HCT116 (cell line): ENCODE data around the gene EFEMP2. TPM values are rescaled to one million over a fixed set of nuclear protein-coding genes. Genes with fewer than 3 reads are reported as not detected.

ENCODE experiments used
- ATAC-seq: fragments of 200-7000 bp; cut with Tn5 transposase; 2 replicates; pipeline ENCODE4 v1.9.1; 2020; ENCODE audit warnings: mild to moderate bottlenecking, moderate library complexity
- BruUV-seq: library from RNA; stranded (reverse); fragments of 400-500 nt; replicated peaks from 2 replicates; lab custom pipeline; 2021; lab: Mats Ljungman, UMichigan
- CTCF ChIA-PET: fragments of 300-600 bp; sonication (Branson Sonifier 250); formaldehyde crosslinking; loops from one replicate; lab custom pipeline; 2021; ENCODE audit warnings: antibody characterized with exemption; lab: Charles Lee
- POLR2A ChIA-PET: fragments of 300-600, 350-600 bp; sonication (Branson Sonifier 250); formaldehyde crosslinking; loops from one replicate; lab custom pipeline; 2021; ENCODE audit warnings: antibody characterized with exemption; lab: Charles Lee
- RAD21 ChIA-PET, 2 experiments: fragments of 300-600 bp; sonication (Branson Sonifier 250); formaldehyde crosslinking; loops; one replicate each; lab custom pipeline; 2023; ENCODE audit warnings: low total read pairs in 2 of 2; ENCODE audit not compliant: uncharacterized antibody in 2 of 2, unreplicated experiment in 2 of 2, low non-redundant PET in 1 of 2; lab: Charles Lee
- DNase-seq: peaks from one replicate; pipeline ENCODE4 v3.0.0-alpha.2; 2010; ENCODE audit warnings: low read depth, low spot score
- H2AFZ ChIP-seq: fragments of 200-600 bp; shearing (Covaris generic), sonication (generic); 2 replicates; pipeline ENCODE4 v1.6.1; 2017; ENCODE audit warnings: low read depth, mixed run types, mixed read lengths, antibody characterized with exemption, low read length; ENCODE audit not compliant: poor library complexity, severe bottlenecking
- H3K27ac ChIP-seq: 2 replicates; pipeline ENCODE4 v1.5.1; 2012; ENCODE audit warnings: low read depth, low read length
- H3K27me3 ChIP-seq: fragments of 200-600 bp; sonication (generic); 2 replicates; pipeline ENCODE4 v1.6.1; 2016; ENCODE audit warnings: mixed run types, low read length, mixed read lengths; ENCODE audit not compliant: insufficient read depth
- H3K36me3 ChIP-seq, 2 experiments: fragments of 200-500 bp in 1 of 2; fragments of 200-600 bp in 1 of 2; sonication (Bioruptor generic) in 1 of 2; sonication (generic) in 1 of 2; 2 replicates each; pipeline versions ENCODE4 v1.5.1 to v1.6.1; 2014 to 2016; ENCODE audit warnings: low read length in 2 of 2, inconsistent platforms in 1 of 2, mixed read lengths in 1 of 2, mixed run types in 1 of 2; ENCODE audit not compliant: insufficient read depth in 2 of 2, control insufficient read depth in 1 of 2
- H3K4me1 ChIP-seq, 2 experiments: fragments of 200-600 bp in 1 of 2; sonication (generic) in 1 of 2; 2 replicates each; pipeline versions ENCODE4 v1.5.1 to v1.6.1; 2012 to 2017; ENCODE audit warnings: low read length in 2 of 2, inconsistent platforms in 1 of 2, mild to moderate bottlenecking in 1 of 2, mixed read lengths in 1 of 2, mixed run types in 1 of 2, moderate library complexity in 1 of 2; ENCODE audit not compliant: insufficient read depth in 2 of 2, control insufficient read depth in 1 of 2
- H3K4me2 ChIP-seq: fragments of 200-600 bp; sonication (generic); 2 replicates; pipeline ENCODE4 v1.6.1; 2017; ENCODE audit warnings: mixed run types, low read length, mixed read lengths
- H3K4me3 ChIP-seq, 2 experiments: fragments of 200-600 bp in 1 of 2; sonication (generic) in 1 of 2; replicated peaks in 1 of 2; 2 replicates each; pipeline ENCODE4 v1.5.1; 2011 to 2016; ENCODE audit warnings: low read length in 2 of 2, control low read depth in 1 of 2, low read depth in 1 of 2, mild to moderate bottlenecking in 1 of 2, mixed read lengths in 1 of 2, mixed run types in 1 of 2
- H3K79me2 ChIP-seq: fragments of 200-600 bp; sonication (generic); 2 replicates; pipeline ENCODE4 v1.6.1; 2017; ENCODE audit warnings: mild to moderate bottlenecking, mixed run types, low read length, moderate library complexity, mixed read lengths; ENCODE audit not compliant: insufficient read depth
- H3K9ac ChIP-seq: fragments of 200-600 bp; sonication (generic); 2 replicates; pipeline ENCODE4 v1.6.1; 2016; ENCODE audit warnings: low read length, mixed read lengths
- H3K9me2 ChIP-seq: fragments of 200-600 bp; sonication (generic), shearing (Covaris generic); 2 replicates; pipeline ENCODE4 v1.6.1; 2017; ENCODE audit warnings: mixed run types, mild to moderate bottlenecking, moderate library complexity; ENCODE audit not compliant: insufficient read depth
- H3K9me3 ChIP-seq, 2 experiments: fragments of 200-500 bp in 1 of 2; fragments of 200-600 bp in 1 of 2; sonication (Bioruptor generic) in 1 of 2; sonication (generic) in 1 of 2; 2 replicates each; pipeline ENCODE4 v1.6.1; 2014 to 2017; ENCODE audit warnings: low read length in 2 of 2, mixed read lengths in 2 of 2, inconsistent platforms in 1 of 2, low read depth in 1 of 2, mild to moderate bottlenecking in 1 of 2, mixed run types in 1 of 2, moderate library complexity in 1 of 2; ENCODE audit not compliant: control insufficient read depth in 1 of 2, insufficient read depth in 1 of 2
- H4K20me1 ChIP-seq: fragments of 200-600 bp; sonication (generic), shearing (Covaris generic); 2 replicates; pipeline ENCODE4 v1.6.1; 2017; ENCODE audit warnings: mixed run types, mild to moderate bottlenecking, moderate library complexity; ENCODE audit not compliant: insufficient read depth
- CEBPB ChIP-seq: IDR thresholded peaks from 2 replicates; pipeline ENCODE4 v1.6.1; 2012; ENCODE audit warnings: low read depth
- CTCF ChIP-seq, 3 experiments: fragments of 200-600 bp in 1 of 3; sonication (generic) in 1 of 3; IDR thresholded peaks in 2 of 3; conservative IDR thresholded peaks in 1 of 3; 2 replicates each; pipeline ENCODE4 v1.5.1; 2012 to 2017; ENCODE audit warnings: low read depth in 2 of 3, low read length in 2 of 3, antibody characterized with exemption in 1 of 3, borderline replicate concordance in 1 of 3, control low read depth in 1 of 3, mild to moderate bottlenecking in 1 of 3, mixed read lengths in 1 of 3, mixed run types in 1 of 3, moderate library complexity in 1 of 3; ENCODE audit not compliant: insufficient read depth in 1 of 3
- ELF1 ChIP-seq: IDR thresholded peaks from 2 replicates; pipeline ENCODE4 v1.6.1; 2012; ENCODE audit warnings: low read depth, borderline replicate concordance
- EZH2phosphoT487 ChIP-seq: fragments of 200-600 bp; IDR thresholded peaks from 2 replicates; pipeline ENCODE4 v1.6.1; 2018; ENCODE audit warnings: antibody characterized with exemption, borderline replicate concordance
- JUND ChIP-seq: IDR thresholded peaks from 2 replicates; pipeline ENCODE4 v1.6.1; 2012
- POLR2A ChIP-seq: IDR thresholded peaks from 2 replicates; pipeline ENCODE4 v1.7.0; 2011; ENCODE audit warnings: borderline replicate concordance; ENCODE audit not compliant: insufficient read depth, insufficient read length; ENCODE audit errors: extremely low read depth
- POLR2AphosphoS5 ChIP-seq: IDR thresholded peaks from 2 replicates; pipeline ENCODE4 v1.6.1; 2011; ENCODE audit warnings: mild to moderate bottlenecking, low read depth, low read length, moderate library complexity
- SIN3A ChIP-seq: IDR thresholded peaks from 2 replicates; pipeline ENCODE4 v1.6.1; 2012; ENCODE audit warnings: low read depth
- SP1 ChIP-seq: IDR thresholded peaks from 2 replicates; pipeline ENCODE4 v1.6.1; 2012; ENCODE audit warnings: low read depth
- SRF ChIP-seq: IDR thresholded peaks from 2 replicates; pipeline ENCODE4 v1.6.1; 2012; ENCODE audit warnings: low read depth
- TCF7L2 ChIP-seq: IDR thresholded peaks from 2 replicates; pipeline ENCODE4 v1.7.0; 2011; ENCODE audit warnings: borderline replicate concordance, inconsistent platforms; ENCODE audit not compliant: insufficient read depth, insufficient read length; ENCODE audit errors: extremely low read depth
- YY1 ChIP-seq: IDR thresholded peaks from 2 replicates; pipeline ENCODE4 v1.6.1; 2011; ENCODE audit warnings: low read length, low read depth, moderate library complexity, mild to moderate bottlenecking; ENCODE audit not compliant: insufficient replicate concordance; ENCODE audit errors: extremely low read depth
- ZNF274 ChIP-seq: fragments of 200-500 bp; sonication (Bioruptor generic); IDR thresholded peaks from 2 replicates; pipeline ENCODE4 v1.6.1; 2014; ENCODE audit warnings: mild to moderate bottlenecking, low read depth, low read length, inconsistent platforms
- intact Hi-C: fragments of 100-400 bp; cut with micrococcal nuclease; formaldehyde crosslinking; loops from 2 replicates; pipeline ENCODE4 v1.10.0; 2022
- total RNA-seq: library from RNA; stranded (reverse); gene quantifications from one replicate; pipeline ENCODE4 v1.2.1, GENCODE V29; 2021; ENCODE audit not compliant: unreplicated experiment
- TF ChIP-seq, protein P1 (sequence below): IDR thresholded peaks from 2 replicates; pipeline ENCODE4 v1.6.1; 2012

The EFEMP2 gene
- total RNA-seq, 1 experiment from 2014 or later: 8.4 TPM

- Histone ChIP-seq H4K20me1 (no peaks in the 10 kb centered on the region), H3K27ac (peak overlapping the region; percentile 95), H2AFZ (no peak overlapping the region), H3K4me3 (peak overlapping the region; percentile 86 to 95), H3K9ac (peak overlapping the region; percentile 99), H3K4me2 (peak overlapping the region; percentile 96), H3K27me3 (no peaks in the 10 kb centered on the region), H3K9me2 (no peaks in the 10 kb centered on the region), H3K36me3 (peaks cover 0 to 18% of the 10 kb centered on the region in 2 experiments; a peak in 1 of 4 replicates), H3K9me3 (no peaks in the 10 kb centered on the region), H3K79me2 (peaks cover 47% of the 10 kb centered on the region), H3K4me1 (peaks cover 57 to 74% of the 10 kb centered on the region in 2 experiments)
- no TSS peak for BruUV-seq
- intact Hi-C loops: no loop called here
- RAD21 ChIA-PET: interaction anchor here in 1 of 2 experiments (1.0 kb wide), 1 partner anchor 26 kb away, joined by 3 read pairs; the partner anchor contains the start of gene CCDC85B
- DNase-seq (no peak), ATAC-seq (no peak)
- TF ChIP-seq SIN3A (no peak), POLR2A (no peak), POLR2AphosphoS5 (peak; percentile 35; the same call in 1 of the 2 replicates)
- POLR2A ChIA-PET: interaction anchor here (0.9 to 2.1 kb wide), 7 partner anchors 11 to 25 kb away, joined by 5 to 30 read pairs (median 8); partner anchors contain the start of genes CCDC85B and FOSL1
- CTCF ChIA-PET: interaction anchor here (1.8 to 2.1 kb wide), 2 partner anchors 28 to 33 kb away, joined by 5 to 13 read pairs; partner anchors contain the start of gene FIBP
Measured at GRCh38 chr11:65917077-65917433, 44.5 kb upstream of the EFEMP2 start.

- intact Hi-C loops: loop anchor here (1.0 kb wide), 1 partner anchor 16 kb away; the partner anchor contains the start of gene FOSL1
- ChIA-PET POLR2A (interaction anchor here (0.7 to 2.8 kb wide), 12 partner anchors 10 to 96 kb away, joined by 3 to 80 read pairs (median 6); partner anchors contain the start of genes BANF1, CCDC85B, CFL1 and CST6), CTCF (interaction anchor here (1.0 to 2.2 kb wide), 4 partner anchors 22 to 28 kb away, joined by 3 to 15 read pairs (median 8); partner anchors contain the start of genes CCDC85B and FIBP), RAD21 (interaction anchor here (0.9 to 1.1 kb wide), 2 partner anchors 24 to 28 kb away, joined by 3 to 10 read pairs; partner anchors contain the start of gene FIBP (in 1 of the 2))
- peak overlapping the region; percentile 99 for H3K9ac ChIP-seq
- no peaks in the 10 kb centered on the region for H4K20me1 ChIP-seq
- ATAC-seq (no peak), DNase-seq (no peak)
- H2AFZ ChIP-seq: no peak overlapping the region
- TF ChIP-seq JUND (no peak), YY1 (no peak), ZNF274 (no peak), SP1 (no peak), CTCF (IDR thresholded peaks at IDR 0.05 in 2 of 3, conservative IDR thresholded peaks at IDR 0.05 in 1 of 3; ENCODE audit: borderline replicate concordance in 1 of 3, insufficient read depth in 1 of 3, low read depth in 2 of 3, low read length in 2 of 3) (no peak), TCF7L2 (no peak), SRF (no peak), EZH2phosphoT487 (no peak), ELF1 (no peak), CEBPB (no peak)
- TF ChIP-seq, protein P1, sequence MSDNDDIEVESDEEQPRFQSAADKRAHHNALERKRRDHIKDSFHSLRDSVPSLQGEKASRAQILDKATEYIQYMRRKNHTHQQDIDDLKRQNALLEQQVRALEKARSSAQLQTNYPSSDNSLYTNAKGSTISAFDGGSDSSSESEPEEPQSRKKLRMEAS: no peak
- peak overlapping the region; percentile 95 for H3K27ac ChIP-seq
- peak overlapping the region; percentile 86 to 95 for H3K4me3 ChIP-seq
- peaks cover 64 to 81% of the 10 kb centered on the region in 2 experiments for H3K4me1 ChIP-seq
- no peaks in the 10 kb centered on the region for H3K27me3 ChIP-seq
- no peaks in the 10 kb centered on the region for H3K9me3 ChIP-seq
- peaks cover 0 to 16% of the 10 kb centered on the region in 2 experiments; a peak in 1 of 4 replicates for H3K36me3 ChIP-seq
- peaks cover 47% of the 10 kb centered on the region for H3K79me2 ChIP-seq
- H3K9me2 ChIP-seq: no peaks in the 10 kb centered on the region
- peak overlapping the region; percentile 96 for H3K4me2 ChIP-seq
- no TSS peak for BruUV-seq
Measured at GRCh38 chr11:65916391-65916790, 43.8 kb upstream of the EFEMP2 start.
